Measurements from ENCODE around the gene TSPY10. TPM values are rescaled to one million over a fixed set of nuclear protein-coding genes. Genes with fewer than 3 reads are reported as not detected.
"Not testable (repeated sequence)": the region's sequence is repeated elsewhere in the genome, so short reads cannot be mapped to it uniquely, and the experiment has no call there.

The TSPY10 gene
- not detected for total RNA-seq
- long read RNA-seq = 0 reads

DNA sequence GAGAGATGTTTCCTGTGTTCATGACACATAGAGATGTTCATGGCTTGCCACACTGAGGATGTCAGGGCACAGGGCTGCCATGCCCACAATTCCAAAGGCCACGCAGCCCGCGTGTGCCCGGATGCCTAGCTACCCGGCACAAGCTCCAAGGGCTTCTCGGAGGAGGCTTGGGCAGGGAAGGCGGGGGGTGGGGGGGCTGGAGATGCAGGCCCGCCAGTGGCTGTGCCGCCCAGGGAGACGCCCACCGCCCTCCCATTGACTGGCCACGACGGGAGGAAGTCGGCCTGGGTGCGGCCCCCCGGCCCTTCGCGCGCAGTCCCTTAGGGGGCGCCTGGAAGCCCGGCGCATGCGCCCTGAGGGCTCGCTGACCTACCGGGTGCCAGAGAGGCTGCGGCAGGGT lies at the start of gene TSPY10:
TSS of gene TSPY10 (plus strand) at position 301 of the 400 bp plus-strand sequence. CDS start at position 347, 46 bp downstream.
- ATAC-seq; intact Hi-C loops (cut with DNase I); DNase-seq (ENCODE audit: missing footprints): not testable (repeated sequence)

DNA sequence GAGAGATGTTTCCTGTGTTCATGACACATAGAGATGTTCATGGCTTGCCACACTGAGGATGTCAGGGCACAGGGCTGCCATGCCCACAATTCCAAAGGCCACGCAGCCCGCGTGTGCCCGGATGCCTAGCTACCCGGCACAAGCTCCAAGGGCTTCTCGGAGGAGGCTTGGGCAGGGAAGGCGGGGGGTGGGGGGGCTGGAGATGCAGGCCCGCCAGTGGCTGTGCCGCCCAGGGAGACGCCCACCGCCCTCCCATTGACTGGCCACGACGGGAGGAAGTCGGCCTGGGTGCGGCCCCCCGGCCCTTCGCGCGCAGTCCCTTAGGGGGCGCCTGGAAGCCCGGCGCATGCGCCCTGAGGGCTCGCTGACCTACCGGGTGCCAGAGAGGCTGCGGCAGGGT lies 40.7 kb upstream of the TSPY10 start, which contains the start of gene TSPY9:
TSS of gene TSPY9 (plus strand) at position 301 of the 400 bp plus-strand sequence. CDS start at position 347, 46 bp downstream.
- intact Hi-C loops (cut with DNase I) = not testable (repeated sequence)

DNA sequence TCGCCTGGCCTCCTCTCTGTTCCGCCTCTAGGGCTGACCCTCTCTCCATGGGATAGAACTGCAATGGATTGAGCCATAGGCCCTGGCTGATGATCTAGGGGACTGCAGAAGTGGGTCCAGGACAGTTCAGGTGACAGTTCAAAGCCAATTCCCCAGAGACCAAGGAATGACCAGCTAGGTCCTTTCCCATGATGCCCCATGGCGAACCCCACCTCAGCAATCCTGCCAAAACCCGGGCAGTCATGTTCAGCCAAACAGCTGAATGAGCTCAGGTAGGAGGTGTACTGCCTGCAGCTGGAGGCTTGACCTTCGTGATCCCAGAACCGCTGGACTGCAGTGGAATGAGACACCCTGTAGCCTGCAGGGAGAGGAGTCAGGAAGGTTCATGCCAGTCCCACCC lies 23.3 kb upstream of the TSPY10 start:
- intact Hi-C loops (cut with DNase I); ATAC-seq: not testable (repeated sequence)
- peak; percentile 45 for DNase-seq (ENCODE audit: missing footprints)

More for the DNA sequence above, 40.7 kb upstream of the TSPY10 start, which contains the start of gene TSPY9:
- not testable (repeated sequence) for DNase-seq (ENCODE audit: missing footprints); ATAC-seq

GRCh38 chrY:9516287-9516686 lies 11.4 kb upstream of the TSPY10 start:
- DNase-seq (ENCODE audit: missing footprints); ATAC-seq: not testable (repeated sequence)

More at GRCh38 chrY:9516287-9516686, 11.4 kb upstream of the TSPY10 start:
- intact Hi-C loops (cut with DNase I) = not testable (repeated sequence)

Other genes with a start within 250 kb of the TSPY10 start
- gene TSPY4, start 190.4 kb upstream of the TSPY10 start, total RNA-seq = not detected
- gene TSPY8, start 170.1 kb upstream of the TSPY10 start, total RNA-seq = not detected
- not detected for gene TSPY3, start 129.5 kb upstream of the TSPY10 start, total RNA-seq
- not detected for gene TSPY1, start 60.9 kb upstream of the TSPY10 start, total RNA-seq
- not detected for gene TSPY9, start 40.6 kb upstream of the TSPY10 start, total RNA-seq